CD4-positive, alpha-beta T cell treated with Interferon alpha-2 for 1 hour (primary cell): ENCODE results near the gene COMMD8.
"Not testable (repeated sequence)": the region's sequence is repeated elsewhere in the genome, so short reads cannot be mapped to it uniquely, and the experiment has no call there.

Experiments
- DNase-seq, 2 donors: peaks; one replicate each; pipeline ENCODE4 v3.0.0-alpha.2; 2020 to 2022

Gene COMMD8

DNA sequence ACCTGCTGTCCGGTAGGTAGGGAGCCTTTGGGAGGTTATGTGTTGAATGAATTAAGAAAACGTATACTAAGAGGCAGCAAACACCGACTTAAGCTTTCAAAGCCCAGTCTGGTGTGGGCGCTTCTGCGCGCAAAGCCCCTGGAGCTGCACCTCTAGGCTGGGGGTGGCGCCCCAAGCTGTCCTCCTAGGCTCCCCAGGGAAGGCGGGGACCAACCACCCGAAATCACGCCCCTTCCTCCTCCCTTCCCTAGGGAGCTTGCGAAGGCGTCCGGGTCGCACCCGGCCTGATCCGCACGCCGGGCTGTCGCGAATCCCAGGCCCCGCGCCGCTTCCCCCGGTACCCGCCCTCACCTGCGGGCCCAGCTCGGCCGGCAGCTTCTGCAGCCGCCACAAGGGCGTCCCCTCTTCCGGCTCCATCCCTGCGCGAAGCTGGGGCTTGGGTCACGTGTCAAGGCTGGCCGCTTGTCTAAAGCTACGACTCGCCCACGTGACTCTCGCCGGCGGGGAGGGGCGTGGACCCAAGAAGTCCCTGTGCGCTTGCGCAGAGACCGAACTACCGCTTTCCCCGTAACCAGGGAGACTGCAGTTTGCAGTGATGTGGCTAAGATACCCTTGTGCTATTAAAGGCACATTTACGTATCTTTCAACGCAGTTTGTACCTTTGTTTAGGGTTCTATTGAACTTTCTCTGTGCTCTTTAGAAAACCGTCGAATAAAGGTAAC, at the start of gene COMMD8:
COMMD8 (minus strand) TSS at position 468 of the 722 bp plus-strand sequence; CDS start at position 417, 51 bp downstream.
- peak; percentile 98 for DNase-seq

DNA sequence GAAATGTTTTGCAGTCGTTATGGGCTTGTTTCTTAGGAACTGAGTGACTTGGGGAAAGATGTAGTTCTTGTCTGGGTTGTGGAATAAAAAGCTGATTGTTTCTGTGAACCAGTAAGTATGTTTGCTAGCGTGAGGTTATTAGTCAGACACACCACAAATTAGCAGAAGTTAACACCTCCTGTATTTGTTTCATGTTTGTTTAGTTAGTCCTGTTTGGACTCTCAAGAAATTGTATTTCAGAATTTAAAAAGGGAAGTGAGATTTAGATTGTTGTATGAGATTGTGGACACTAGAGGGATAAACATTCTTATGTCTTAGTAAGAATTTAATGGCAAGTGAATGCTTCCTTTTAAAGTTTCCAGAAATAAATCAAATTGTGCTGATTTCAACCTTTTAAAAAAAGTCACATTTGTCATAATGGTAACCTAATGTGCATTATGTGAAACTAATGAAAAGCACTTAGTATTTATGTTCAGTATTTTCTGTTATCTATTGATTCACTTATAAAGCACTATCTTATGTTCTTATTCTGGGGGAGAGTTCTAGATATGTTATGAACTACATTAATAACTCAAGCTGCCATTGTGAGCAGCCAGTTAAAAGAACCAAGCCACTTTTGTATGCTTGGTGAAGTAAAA, 47.1 kb upstream of the COMMD8 start:
- no peak for DNase-seq

DNA sequence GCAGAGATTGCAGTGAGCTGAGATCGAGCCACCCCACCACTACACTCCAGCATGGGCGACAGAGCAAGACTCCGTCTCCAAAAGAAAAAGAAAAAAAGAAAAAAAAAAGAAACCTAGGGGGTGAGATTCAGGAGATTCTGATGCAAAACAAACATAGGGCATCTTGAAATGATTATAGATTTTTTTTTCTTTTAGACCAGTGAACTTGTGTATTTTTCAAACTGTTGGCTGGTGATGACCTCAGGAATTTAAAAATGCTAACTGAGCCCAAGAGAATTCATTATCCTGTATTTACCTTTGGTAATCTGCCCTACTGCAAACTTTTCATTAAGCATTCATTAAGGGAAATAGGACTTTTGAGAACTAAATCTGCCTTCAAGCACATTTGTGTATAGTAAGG, 42.2 kb upstream of the COMMD8 start:
- no peak for DNase-seq

DNA sequence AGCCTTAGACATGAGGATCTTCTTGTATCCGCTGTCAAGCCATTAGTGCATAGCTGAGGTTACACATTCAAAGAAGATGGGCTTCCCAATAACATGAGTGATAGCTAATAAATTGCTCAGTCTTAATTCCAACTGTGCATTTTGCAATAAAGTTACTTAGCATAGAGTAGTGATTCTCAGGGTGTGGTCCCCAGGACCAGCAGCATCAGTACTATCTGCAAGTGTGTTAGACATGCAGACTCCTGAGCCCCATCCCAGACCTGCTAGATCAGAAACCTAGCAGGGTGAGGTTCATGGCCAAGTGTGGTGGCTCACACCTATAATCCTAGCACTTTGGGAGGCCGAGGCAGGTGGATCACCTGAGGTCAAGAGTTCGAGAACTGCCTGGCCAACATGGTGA, 41.6 kb upstream of the COMMD8 start:
- DNase-seq = no peak

DNA sequence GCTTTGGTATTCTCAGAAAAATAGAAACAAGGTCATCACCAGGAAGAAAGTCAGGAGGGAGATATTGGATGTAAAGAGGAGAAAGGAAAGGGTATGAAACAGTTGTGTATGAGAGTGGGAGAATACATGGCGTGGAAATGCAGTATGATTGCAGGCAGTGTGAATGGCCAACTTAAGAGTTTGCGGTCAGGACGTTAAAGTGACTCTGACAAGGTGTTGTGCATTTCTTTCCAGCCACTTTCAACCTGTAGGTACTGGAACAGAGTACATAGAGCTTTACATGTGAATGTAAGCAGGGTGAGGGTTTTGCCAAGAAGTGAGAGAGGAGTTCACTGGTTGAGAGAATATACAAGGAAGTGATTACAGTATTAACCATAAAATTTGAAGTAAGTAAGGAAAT, 37.3 kb upstream of the COMMD8 start:
- no peak for DNase-seq

DNA sequence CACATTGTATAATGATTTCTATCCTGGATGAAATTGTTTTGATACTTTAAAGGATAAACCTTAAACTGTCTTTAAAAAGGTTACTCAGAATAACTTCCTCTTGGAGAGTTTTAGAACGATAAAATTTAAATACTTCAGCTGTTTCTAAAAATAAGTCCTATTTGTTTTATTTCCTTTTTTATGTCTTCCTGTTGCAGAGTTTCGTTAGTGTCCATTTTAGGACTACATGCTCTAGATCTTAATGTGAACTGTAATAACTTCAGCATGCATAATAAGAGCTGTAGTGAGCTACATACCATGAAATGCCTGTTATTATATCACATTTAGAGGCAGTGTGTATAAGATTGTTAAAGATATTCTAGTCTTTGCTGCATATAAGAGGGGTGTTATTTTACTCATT, 36.2 kb upstream of the COMMD8 start:
- no peak for DNase-seq

DNA sequence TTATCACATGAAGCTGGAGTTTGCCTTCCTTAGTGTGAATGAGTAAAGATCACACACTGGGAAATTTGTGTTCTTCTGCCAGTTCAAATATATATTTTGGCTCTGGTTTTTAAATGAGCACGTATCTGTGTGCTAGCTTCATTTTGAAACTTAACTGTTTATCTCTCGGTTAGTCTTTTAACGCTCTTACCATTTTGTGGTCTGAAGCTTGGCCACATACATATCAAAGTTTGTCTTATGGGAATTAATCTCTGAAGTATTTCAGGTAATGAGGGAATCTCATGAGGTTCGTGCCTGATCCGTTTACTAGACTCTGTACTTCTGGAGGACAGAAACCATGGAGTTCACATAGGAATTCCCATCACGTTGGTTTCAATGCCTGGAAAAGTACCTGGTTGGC, 35.4 kb upstream of the COMMD8 start:
- no peak for DNase-seq

DNA sequence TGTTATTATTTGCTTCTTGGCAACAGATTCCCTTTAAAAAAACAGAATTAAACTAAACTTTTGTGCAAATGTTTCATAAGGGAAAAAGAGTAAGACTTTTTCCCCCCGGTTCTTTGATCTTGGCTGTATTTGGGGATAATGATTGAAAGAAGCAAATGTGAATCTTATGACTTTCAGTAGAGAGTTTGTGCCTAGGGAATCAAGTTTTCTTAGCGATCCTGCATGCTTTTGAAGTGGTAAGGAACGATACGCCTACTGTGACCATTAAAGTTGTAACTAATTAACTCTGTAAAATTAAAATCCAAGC, 30.6 kb upstream of the COMMD8 start:
- DNase-seq = no peak

DNA sequence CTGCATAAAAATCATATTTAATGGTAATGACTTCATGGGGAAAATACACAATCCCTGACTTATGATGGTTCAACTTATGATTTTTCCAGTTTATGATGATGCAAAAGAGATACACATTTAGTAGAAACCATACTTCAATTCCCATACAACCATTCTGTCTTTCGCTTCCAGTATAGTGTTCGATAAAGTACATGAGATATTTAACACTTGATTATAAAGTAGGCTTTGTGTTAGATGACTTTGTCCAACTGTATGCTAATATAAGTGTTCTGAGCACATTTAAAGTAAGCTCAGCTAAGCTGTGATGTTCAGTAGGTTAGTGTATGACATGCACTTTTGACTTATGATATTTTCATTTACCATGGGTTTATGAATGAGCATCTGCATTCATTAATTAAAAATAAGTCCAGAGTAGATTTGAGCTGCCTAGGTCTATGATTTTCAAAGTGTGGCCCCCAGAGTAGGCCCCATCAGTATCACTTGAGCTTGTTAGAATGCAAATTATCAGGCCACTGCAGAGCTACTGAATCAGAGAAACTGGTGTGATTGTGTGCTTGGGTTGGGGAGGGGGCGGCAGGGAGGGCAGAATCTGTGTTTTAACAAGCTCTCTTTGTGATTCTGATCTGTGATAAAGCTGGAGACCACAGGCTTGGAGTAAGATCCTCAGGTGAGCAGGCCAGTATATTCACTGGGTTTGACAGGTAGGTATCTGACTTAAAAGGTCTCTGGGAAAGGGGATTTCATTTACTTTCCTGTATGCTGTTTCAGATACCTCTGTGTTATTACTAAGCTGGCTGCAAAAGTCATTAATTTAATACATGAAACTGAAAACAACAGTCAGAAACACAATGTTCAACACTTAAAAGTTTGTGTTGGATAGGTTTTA, 30.0 kb upstream of the COMMD8 start:
- no peak for DNase-seq

DNA sequence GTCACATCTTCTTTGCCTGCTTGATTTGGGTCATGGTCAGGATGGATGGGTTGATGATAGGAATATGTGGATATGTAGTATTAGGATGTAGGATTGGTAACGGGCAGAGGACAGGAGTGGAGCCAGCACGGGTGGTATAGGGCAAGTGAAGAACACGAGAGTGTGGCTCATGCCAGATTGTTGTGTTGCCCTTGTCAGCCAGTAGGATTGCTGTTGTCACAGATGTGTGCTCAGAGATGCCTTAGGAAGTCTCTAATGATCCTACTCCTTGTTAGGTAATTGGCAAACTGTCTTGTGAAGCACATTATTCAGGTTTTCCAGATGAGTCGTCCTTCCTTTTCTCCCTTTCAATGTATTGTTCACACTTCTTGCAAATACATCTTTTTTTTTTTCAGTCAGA, 27.0 kb upstream of the COMMD8 start:
- DNase-seq = peak; percentile 20

DNA sequence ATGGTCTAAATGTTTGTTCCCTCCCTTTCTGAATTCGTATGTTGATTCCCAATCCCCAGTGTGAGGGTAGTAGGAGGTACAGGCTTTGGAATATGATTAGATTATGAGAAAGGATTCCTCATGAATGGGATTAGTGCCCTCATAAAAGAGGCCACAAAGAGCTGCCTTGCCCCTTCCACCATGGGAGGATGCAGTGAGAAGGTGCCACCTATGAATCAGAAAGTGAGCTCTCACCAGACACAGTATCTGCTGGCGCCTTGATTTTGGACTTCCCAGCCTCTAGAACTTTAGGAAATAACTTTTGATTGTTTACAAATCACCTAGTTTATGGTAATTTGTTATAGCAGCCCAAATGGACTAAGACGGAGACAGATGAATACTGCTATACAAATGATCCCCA, 25.2 kb upstream of the COMMD8 start:
- no peak for DNase-seq

DNA sequence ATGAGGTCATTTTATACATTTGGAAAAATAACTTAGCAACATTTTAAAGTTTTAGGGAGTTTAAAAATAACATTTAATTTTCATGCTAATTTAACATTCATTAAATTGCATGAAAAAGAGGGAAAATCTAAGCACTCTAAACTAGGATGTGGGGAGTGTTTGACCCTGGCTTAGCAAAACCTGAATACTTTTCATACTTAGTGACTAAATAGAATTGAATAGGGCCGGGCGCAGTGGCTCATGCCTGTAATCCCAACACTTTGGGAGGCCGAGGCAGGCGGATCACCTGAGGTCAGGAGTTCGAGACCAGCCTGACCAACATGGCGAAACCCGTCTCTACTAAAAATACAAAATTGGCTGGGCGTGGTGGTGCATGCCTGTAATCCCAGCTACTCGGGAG, 23.2 kb upstream of the COMMD8 start:
- not testable (repeated sequence) for DNase-seq

DNA sequence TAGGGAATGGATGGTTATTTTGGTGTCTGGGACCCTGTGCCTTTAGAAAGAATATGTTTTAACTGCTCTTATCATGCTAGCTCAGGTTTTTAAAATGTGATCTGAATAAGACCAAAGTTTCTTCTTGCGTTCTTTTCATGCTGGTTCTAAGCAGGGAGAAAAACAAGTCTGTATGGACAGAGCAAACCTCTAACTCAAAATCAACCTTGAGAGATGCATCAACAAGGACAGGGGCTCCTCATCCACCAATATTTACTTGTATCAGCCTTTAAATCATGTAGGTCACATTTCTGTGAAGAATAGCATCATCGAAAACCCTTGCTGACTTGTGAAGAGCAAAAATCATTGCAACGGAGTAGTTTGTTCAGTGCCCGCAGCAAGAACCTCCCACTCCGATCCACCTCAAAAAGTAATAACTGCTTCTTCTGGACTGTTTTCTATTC, 22.8 kb upstream of the COMMD8 start:
- no peak for DNase-seq

DNA sequence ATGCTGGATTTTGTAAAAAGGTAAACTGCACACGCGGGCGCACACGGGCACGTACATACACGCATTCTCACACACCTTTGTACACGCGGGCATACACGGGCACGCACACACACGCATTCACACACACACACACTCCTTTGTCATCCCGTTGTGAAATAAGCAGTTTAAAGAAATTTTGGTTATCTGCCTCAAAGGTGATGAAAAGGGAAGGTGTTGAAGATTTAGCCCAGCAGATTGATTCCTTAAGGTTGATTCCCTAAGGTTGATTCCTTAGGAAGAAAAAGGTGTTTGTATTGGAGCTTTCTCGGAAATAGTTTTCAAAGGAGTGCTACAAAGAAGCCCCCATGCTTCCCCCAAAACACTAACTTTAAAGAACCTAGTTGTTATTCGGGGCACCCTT, 22.3 kb upstream of the COMMD8 start:
- DNase-seq = no peak

DNA sequence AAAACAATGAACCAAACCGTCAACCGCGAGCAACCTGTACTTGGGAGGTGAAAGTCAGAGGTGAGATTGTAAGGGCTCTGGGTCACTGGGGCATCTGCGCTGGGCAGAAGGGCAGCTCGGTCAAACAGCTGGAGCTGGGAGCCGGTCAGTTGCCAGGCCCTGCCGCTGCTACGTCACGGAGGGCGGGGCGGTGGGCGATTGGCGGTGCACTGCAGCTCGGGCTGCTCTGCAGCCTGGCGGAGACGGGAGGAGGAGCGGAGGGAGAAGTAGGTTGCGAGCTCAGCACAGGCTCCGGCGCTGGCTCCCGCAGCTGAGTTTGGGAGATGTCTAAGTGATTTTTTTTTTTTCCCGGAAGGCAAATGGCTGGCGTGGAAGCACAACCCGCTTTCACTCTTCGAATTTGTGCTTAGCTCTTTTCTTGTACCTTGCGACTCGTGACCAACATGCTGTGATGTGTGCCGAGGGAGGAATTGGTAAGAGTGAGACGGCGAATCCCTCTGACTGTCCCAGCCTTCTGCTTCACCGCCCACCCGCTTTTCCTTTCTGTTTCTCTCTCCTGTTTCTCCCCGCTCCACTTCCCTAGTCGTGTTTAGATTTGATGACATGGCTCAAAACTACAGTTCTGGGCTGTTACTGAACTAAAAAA, 21.7 kb upstream of the COMMD8 start, which contains the start of gene ATP10D:
ATP10D (plus strand) TSS at position 229 of the 646 bp plus-strand sequence. CDS start 27,266 bp downstream, outside the sequence.
- peak; percentile 80 to 85 for DNase-seq

DNA sequence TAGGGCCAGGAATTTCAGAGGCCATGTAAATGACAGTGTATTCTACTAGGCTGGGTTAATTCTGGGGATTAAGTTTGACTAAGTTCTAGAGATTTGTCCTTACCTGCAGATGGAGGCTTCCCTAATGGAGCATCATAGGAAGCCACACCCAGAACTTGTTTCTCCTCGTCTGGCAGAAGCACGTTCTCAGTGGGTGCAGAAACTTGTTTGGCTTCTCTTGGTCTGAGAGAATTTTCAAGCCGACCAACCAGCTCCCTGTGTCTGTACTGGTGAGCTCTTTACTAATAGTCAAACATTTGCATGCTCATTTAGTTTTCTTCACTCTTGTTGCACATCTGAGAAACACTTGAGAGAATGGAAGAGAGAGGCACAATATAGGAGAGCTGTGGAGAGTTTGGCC, 20.7 kb upstream of the COMMD8 start:
- no peak for DNase-seq

DNA sequence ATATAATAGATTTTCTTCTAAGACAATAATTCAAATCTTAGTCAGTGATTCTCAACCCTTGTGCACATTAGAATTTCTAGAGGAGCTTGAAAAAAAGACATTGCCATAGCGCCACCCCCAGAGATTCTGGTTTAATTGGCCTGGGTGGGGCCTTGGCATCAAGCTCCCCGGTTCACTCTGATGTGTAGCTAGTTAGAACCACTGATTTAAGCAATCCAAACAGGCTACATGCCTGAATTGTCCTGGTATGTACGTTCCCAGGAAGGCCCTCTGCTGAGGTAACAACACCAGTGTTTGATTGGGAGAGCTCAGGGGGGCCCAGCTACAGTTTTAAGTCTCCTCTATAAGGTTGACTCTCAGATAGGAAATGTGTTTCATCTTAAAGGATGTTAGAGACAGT, 20.2 kb upstream of the COMMD8 start:
- no peak for DNase-seq

DNA sequence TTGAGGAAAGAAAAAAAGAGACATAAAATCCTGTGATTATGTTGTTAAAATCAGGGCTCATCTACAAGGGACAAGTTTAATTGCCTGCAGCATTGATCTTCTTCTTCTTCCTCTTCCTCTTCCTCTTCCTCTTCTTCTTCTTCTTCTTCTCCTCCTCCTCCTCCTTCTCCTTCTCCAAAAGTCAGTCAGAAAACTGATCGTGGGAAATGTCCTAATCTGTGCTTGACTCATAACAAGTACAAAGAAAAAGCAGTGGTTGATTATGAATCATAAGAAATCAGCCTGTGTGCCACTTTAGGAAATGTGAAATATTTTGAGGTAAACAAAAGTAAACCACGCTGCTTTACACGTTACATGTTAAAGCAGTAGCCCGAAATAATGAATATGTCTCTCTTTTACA, 18.8 kb upstream of the COMMD8 start:
- DNase-seq = no peak

DNA sequence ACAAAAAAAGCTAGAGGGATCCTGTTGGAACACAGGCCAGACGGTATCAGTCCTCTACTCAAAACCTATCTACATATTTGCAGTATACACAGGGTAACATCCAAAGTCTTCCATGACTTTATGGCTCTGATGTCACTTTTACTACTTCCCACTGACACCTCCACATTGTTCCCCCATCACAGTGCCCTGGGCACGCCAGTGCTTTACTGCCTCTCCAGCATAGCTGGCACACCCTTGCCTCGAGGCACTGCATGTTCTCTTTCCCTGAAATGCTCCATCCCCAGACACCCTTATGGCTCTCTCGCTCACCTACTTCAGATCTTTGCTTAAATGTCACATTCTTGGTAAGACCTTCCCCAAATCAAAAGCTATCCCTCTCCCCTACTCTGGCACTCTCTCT, 15.3 kb upstream of the COMMD8 start:
- DNase-seq = no peak

DNA sequence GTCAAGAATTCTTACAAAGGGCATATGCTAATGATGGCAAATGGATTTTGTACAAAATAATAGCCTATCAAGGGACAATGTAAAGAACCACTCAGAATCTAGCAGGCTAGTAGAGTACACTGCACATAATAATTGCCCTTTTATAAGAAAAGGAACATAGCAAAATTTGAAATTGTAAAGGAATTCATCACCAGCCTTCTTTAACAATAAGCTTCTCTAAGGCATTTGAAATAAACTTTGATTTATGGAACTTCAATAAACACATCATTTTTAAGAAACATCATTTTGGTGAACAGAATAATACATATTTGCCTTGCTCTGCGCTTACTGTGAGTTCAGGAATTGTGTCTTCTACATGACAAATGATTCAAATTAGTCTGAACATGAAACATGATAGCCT, 11.9 kb upstream of the COMMD8 start:
- DNase-seq = no peak

DNA sequence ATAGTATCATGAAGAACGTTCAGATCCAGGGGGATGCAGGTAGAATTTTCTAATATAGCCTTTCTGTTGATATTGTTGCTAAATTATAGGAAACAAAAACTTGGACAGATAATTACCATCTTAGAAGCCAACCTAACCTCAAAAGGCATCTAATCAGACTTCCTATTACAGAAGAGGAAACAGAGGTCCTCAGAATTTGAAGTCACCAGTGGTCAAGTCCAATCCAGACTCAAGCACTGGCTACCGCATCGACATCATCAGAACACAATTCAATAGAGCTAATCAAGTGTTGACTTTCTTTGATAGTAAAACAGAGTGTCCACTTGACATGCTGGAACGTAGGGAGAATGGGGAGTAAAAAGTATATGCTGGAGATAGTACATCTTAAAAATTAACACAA, 11.3 kb upstream of the COMMD8 start:
- no peak for DNase-seq

DNA sequence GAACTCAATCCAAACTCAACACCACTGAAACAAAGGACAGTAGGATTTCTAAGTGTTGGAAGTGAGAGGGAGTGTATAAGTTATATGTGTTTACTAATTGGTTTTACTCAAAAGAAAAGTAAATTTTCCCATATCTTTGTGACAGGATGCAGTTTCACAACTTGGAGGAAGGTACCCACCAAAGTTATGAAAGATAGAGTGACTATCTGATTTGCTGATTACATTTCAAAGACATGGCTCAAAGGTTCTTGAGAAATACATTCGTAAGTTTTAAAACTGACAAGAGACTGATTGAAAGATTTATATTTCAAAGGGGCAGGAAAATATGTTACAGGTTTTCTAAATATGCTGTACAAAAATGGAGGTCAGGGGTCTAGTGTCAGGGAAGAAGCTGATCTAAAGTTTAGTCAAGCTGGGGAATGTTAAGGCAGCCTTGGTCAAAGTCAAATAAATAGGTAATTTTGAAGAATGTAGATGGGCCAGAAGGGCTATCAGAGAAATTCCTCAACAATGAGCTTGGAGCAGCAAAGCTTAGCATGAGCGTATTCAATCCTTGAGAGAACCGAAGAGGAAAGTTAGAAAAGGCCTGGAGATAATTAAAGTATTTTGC, 9.7 kb upstream of the COMMD8 start:
- no peak for DNase-seq

DNA sequence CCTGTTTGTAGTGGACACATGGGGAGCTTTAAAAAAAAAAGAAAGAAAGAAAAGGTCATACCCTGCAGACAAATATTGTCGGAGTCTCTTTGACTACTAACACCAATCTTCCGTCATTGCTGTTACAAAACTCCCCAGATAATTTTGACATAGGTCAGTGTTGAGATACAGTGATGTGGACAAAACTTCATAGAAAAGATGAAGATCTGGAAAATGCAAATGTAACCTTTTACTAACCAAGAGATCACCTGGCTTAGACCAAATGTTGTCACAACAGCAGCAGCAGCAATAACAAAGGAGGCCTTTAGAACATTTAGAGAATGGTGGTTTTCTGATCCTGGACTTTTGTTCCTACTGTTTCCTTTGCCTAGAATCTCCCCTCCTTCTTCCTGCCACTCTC, 8.1 kb upstream of the COMMD8 start:
- no peak for DNase-seq
